GM12801 (cell line): ENCODE measurements around the gene IFT74.

Experiments
- CTCF ChIP-seq: IDR thresholded peaks from one replicate; pipeline ENCODE4 v1.5.1; 2011; ENCODE audit warnings: control low read depth; ENCODE audit not compliant: insufficient read length; ENCODE audit errors: extremely low read depth

The IFT74 gene

GRCh38 chr9:27085456-27085855 is 129.2 kb downstream of the IFT74 start:
- TF ChIP-seq CTCF = no peak

GRCh38 chr9:27086818-27087680 is 130.8 kb downstream of the IFT74 start:
- TF ChIP-seq CTCF = no peak

- TF ChIP-seq CTCF = no peak
Observed at GRCh38 chr9:27088981-27089380, 132.8 kb downstream of the IFT74 start.

- TF ChIP-seq CTCF = no peak
Observed at GRCh38 chr9:27089706-27090105, 133.5 kb downstream of the IFT74 start.

- TF ChIP-seq CTCF = no peak
Observed at GRCh38 chr9:27090231-27090630, 134.0 kb downstream of the IFT74 start.

GRCh38 chr9:27090711-27091110 is 134.5 kb downstream of the IFT74 start:
- no peak for TF ChIP-seq CTCF

GRCh38 chr9:27094640-27095298 is 138.6 kb downstream of the IFT74 start:
- no peak for TF ChIP-seq CTCF
